Medulla oblongata (tissue), 1 donor: ENCODE data around the gene ADORA1.

Experiments used
- DNase-seq: peaks from one replicate; pipeline ENCODE4 v3.0.0-alpha.2; 2015; ENCODE audit errors: extremely low spot score

Gene ADORA1

GRCh38 chr1:203186091-203186445, 58.5 kb downstream of the ADORA1 start:
- no peak for DNase-seq

- peak; percentile 68 for DNase-seq
Observed at GRCh38 chr1:203186446-203187303, 59.1 kb downstream of the ADORA1 start, which contains the start of gene CHI3L1. Gene CHI3L1 (minus strand): TSS chr1:203186704. CDS start chr1:203186623, 81 bp downstream.

- peak; percentile 47 for DNase-seq
Observed at GRCh38 chr1:203187304-203187685, 59.8 kb downstream of the ADORA1 start.

GRCh38 chr1:203187689-203188264, 60.3 kb downstream of the ADORA1 start:
- peak; percentile 63 for DNase-seq

- DNase-seq, result no peak
Observed at GRCh38 chr1:203188686-203189232, 61.2 kb downstream of the ADORA1 start.

- DNase-seq, result no peak
Observed at GRCh38 chr1:203189951-203190352, 62.4 kb downstream of the ADORA1 start.

- DNase-seq, result no peak
Observed at GRCh38 chr1:203190949-203191348, 63.4 kb downstream of the ADORA1 start.

- DNase-seq, result no peak
Observed at GRCh38 chr1:203196371-203196770, 68.8 kb downstream of the ADORA1 start.

GRCh38 chr1:203197625-203198024, 70.1 kb downstream of the ADORA1 start:
- no peak for DNase-seq

GRCh38 chr1:203199002-203199401, 71.5 kb downstream of the ADORA1 start:
- no peak for DNase-seq

GRCh38 chr1:203199481-203199815, 71.9 kb downstream of the ADORA1 start:
- DNase-seq, result no peak

- DNase-seq, result peak; percentile 67
Observed at GRCh38 chr1:203199816-203200571, 72.5 kb downstream of the ADORA1 start.

GRCh38 chr1:203200916-203201315, 73.4 kb downstream of the ADORA1 start:
- no peak for DNase-seq

GRCh38 chr1:203201516-203202205, 74.1 kb downstream of the ADORA1 start:
- DNase-seq, result no peak

GRCh38 chr1:203202431-203203245, 75.1 kb downstream of the ADORA1 start:
- peak; percentile 34 for DNase-seq

- DNase-seq, result no peak
Observed at GRCh38 chr1:203204756-203205155, 77.2 kb downstream of the ADORA1 start.

- DNase-seq, result no peak
Observed at GRCh38 chr1:203206129-203206687, 78.7 kb downstream of the ADORA1 start.

GRCh38 chr1:203207751-203208150, 80.2 kb downstream of the ADORA1 start:
- DNase-seq, result no peak

- no peak for DNase-seq
Observed at GRCh38 chr1:203208181-203208580, 80.7 kb downstream of the ADORA1 start.

GRCh38 chr1:203210350-203210749, 82.8 kb downstream of the ADORA1 start:
- DNase-seq, result no peak

- no peak for DNase-seq
Observed at GRCh38 chr1:203210988-203211387, 83.5 kb downstream of the ADORA1 start.
